KMS-11 (cell line): ENCODE data around the gene ISY1.
"Not testable (repeated sequence)": the region's sequence is repeated elsewhere in the genome, so short reads cannot be mapped to it uniquely, and the experiment has no call there.

Experiments used
- H2AFZ ChIP-seq: fragments of 200-600 bp; sonication (generic); 2 replicates; pipeline ENCODE4 v1.6.1; 2016; ENCODE audit warnings: antibody characterized with exemption, mixed run types, low read depth
- H3K27ac ChIP-seq: fragments of 200-600 bp; sonication (generic); 2 replicates; pipeline ENCODE4 v1.6.1; 2016; ENCODE audit warnings: mild to moderate bottlenecking, mixed run types
- H3K27me3 ChIP-seq: fragments of 200-600 bp; sonication (generic); 2 replicates; pipeline ENCODE4 v1.6.1; 2017; ENCODE audit warnings: mild to moderate bottlenecking, low read depth, mixed run types, moderate library complexity; ENCODE audit not compliant: insufficient read depth
- H3K36me3 ChIP-seq: fragments of 200-600 bp; sonication (generic); 2 replicates; pipeline ENCODE4 v1.6.1; 2017; ENCODE audit warnings: mild to moderate bottlenecking, mixed run types; ENCODE audit not compliant: insufficient read depth
- H3K4me1 ChIP-seq: fragments of 200-600 bp; sonication (generic); 2 replicates; pipeline ENCODE4 v1.6.1; 2016; ENCODE audit warnings: mild to moderate bottlenecking, low read depth, mixed run types; ENCODE audit not compliant: poor library complexity, severe bottlenecking
- H3K4me2 ChIP-seq: fragments of 200-600 bp; sonication (generic); 2 replicates; pipeline ENCODE4 v1.7.0; 2016; ENCODE audit warnings: mild to moderate bottlenecking, mixed run types
- H3K4me3 ChIP-seq: fragments of 200-600 bp; sonication (generic); IDR thresholded peaks from 2 replicates; pipeline ENCODE4 v1.6.1; 2017; ENCODE audit warnings: low read depth, low read length, mixed read lengths; ENCODE audit not compliant: insufficient read depth
- H3K79me2 ChIP-seq: fragments of 200-600 bp; sonication (generic); 2 replicates; pipeline ENCODE4 v1.6.1; 2016; ENCODE audit warnings: low read depth, mixed run types; ENCODE audit not compliant: insufficient read depth
- H3K9ac ChIP-seq: fragments of 200-600 bp; sonication (generic); 2 replicates; pipeline ENCODE4 v1.6.1; 2016; ENCODE audit warnings: mild to moderate bottlenecking, mixed run types
- H4K20me1 ChIP-seq: fragments of 200-600 bp; sonication (generic); 2 replicates; pipeline ENCODE4 v1.6.1; 2016; ENCODE audit warnings: mild to moderate bottlenecking, mixed run types; ENCODE audit not compliant: insufficient read depth
- TF ChIP-seq, protein P1 (sequence below): fragments of 200-600 bp; sonication (generic); conservative IDR thresholded peaks from 2 replicates; pipeline ENCODE4 v1.6.1; 2017; ENCODE audit warnings: low read depth, mild to moderate bottlenecking, antibody characterized with exemption, low read length, moderate library complexity, mixed read lengths

Gene ISY1

GRCh38 chr3:129139911-129140310, 21.0 kb downstream of the ISY1 start:
- no peak overlapping the region for H3K27ac ChIP-seq
- H4K20me1 ChIP-seq, result no peaks in the 10 kb centered on the region
- no peaks in the 10 kb centered on the region for H3K79me2 ChIP-seq
- no peak overlapping the region for H2AFZ ChIP-seq
- H3K9ac ChIP-seq, result no peak overlapping the region
- no peaks in the 10 kb centered on the region for H3K4me1 ChIP-seq
- H3K27me3 ChIP-seq, result no peaks in the 10 kb centered on the region
- no peaks in the 10 kb centered on the region; the same call in 1 of the 2 replicates for H3K36me3 ChIP-seq
- H3K4me2 ChIP-seq, result no peak overlapping the region
- H3K4me3 ChIP-seq, result no peak overlapping the region
- TF ChIP-seq, protein P1, sequence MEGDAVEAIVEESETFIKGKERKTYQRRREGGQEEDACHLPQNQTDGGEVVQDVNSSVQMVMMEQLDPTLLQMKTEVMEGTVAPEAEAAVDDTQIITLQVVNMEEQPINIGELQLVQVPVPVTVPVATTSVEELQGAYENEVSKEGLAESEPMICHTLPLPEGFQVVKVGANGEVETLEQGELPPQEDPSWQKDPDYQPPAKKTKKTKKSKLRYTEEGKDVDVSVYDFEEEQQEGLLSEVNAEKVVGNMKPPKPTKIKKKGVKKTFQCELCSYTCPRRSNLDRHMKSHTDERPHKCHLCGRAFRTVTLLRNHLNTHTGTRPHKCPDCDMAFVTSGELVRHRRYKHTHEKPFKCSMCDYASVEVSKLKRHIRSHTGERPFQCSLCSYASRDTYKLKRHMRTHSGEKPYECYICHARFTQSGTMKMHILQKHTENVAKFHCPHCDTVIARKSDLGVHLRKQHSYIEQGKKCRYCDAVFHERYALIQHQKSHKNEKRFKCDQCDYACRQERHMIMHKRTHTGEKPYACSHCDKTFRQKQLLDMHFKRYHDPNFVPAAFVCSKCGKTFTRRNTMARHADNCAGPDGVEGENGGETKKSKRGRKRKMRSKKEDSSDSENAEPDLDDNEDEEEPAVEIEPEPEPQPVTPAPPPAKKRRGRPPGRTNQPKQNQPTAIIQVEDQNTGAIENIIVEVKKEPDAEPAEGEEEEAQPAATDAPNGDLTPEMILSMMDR, result no peak

DNA sequence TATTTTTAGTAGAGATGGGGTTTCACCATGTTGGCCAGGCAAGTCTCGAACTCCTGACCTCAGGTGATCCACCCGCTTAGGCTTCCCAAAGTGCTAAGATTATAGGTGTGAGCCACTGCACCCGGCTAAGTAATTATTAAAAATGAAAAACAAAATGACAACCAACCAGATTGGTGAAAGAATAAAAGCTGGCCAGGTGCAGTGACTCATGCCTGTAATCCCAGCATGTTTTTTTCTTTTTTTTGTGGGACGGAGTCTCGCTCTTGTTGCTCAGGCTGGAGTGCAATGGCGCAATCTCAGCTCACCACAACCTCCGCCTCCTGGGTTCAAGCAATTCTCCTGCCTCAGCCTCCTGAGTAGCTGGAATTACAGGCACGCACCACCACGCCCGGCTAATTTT, 24.6 kb downstream of the ISY1 start:
- not testable (repeated sequence) for H3K4me1 ChIP-seq, H4K20me1 ChIP-seq, H3K27ac ChIP-seq, H3K79me2 ChIP-seq, H2AFZ ChIP-seq, H3K27me3 ChIP-seq, H3K4me2 ChIP-seq, H3K36me3 ChIP-seq, H3K4me3 ChIP-seq, H3K9ac ChIP-seq

- H2AFZ ChIP-seq, result no peak overlapping the region
- no peaks in the 10 kb centered on the region for H3K27me3 ChIP-seq
- no peaks in the 10 kb centered on the region for H3K4me1 ChIP-seq
- H3K79me2 ChIP-seq, result no peaks in the 10 kb centered on the region
- peaks cover 6% of the 10 kb centered on the region; the same call in 1 of the 2 replicates for H3K36me3 ChIP-seq
- no peak overlapping the region for H3K4me3 ChIP-seq
- H3K27ac ChIP-seq, result no peak overlapping the region
- H3K4me2 ChIP-seq, result no peak overlapping the region
- H3K9ac ChIP-seq, result 0 out of 2 replicates have a peak overlapping the region, but pooled peaks have one; percentile 2
- TF ChIP-seq, protein P1, result no peak
- no peaks in the 10 kb centered on the region for H4K20me1 ChIP-seq
Observed at GRCh38 chr3:129132097-129132866, 28.6 kb downstream of the ISY1 start.

DNA sequence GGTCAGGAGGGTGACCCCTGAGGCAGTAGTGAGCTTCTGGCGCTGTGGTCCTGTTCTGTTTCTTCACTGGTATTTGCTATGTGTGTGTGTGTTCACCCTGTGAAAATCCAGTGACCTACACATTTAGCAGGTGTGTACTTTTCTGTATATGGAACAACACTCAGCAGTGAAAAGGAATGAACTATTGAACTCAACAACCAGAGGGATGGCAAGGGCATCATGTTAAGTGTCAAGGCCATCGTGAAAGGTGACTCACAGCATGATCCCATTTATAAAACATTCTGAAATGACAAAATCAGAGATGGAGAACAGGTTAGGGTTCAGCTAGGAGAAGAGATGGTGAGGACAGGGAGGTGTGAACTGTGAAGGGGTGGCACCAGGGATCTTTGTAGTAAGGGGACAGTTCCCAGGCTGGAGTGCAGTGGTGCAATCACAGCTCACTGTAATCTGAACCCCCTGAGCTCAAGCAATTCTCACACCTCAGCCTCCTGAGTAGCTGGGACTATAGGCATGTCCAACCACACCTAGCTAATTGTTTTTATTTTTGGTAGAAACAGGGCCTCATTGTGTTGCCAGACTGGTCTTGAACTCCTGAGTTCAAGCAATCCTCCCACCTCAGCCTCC, 29.3 kb downstream of the ISY1 start:
- H3K9ac ChIP-seq, result no peak overlapping the region
- no peak overlapping the region for H3K4me3 ChIP-seq
- H3K79me2 ChIP-seq, result no peaks in the 10 kb centered on the region
- H2AFZ ChIP-seq, result no peak overlapping the region
- TF ChIP-seq, protein P1, result no peak
- no peaks in the 10 kb centered on the region for H4K20me1 ChIP-seq
- H3K4me1 ChIP-seq, result no peaks in the 10 kb centered on the region
- H3K4me2 ChIP-seq, result no peak overlapping the region
- H3K36me3 ChIP-seq, result peaks cover 6% of the 10 kb centered on the region; the same call in 1 of the 2 replicates
- no peaks in the 10 kb centered on the region for H3K27me3 ChIP-seq
- no peak overlapping the region for H3K27ac ChIP-seq
